Measurements from ENCODE around the gene SBF2.

GRCh38 chr11:10026514-10026913 lies 267.5 kb downstream of the SBF2 start:
- no peak for TF ChIP-seq CTCF (IDR thresholded peaks at IDR 0.05; ENCODE audit: poor library complexity, severe bottlenecking)
- no peak for TF ChIP-seq TAF1 (IDR thresholded peaks at IDR 0.05; ENCODE audit: low read depth)
- no peak for TF ChIP-seq POLR2AphosphoS5 (IDR thresholded peaks at IDR 0.05)
- TF ChIP-seq SMC3 (conservative IDR thresholded peaks at IDR 0.05; ENCODE audit: poor library complexity): no peak
- TF ChIP-seq EP300 (conservative IDR thresholded peaks at IDR 0.05; ENCODE audit: poor library complexity, severe bottlenecking): no peak
- no peak for TF ChIP-seq REST (IDR thresholded peaks at IDR 0.05; ENCODE audit: borderline replicate concordance)
- no peak for TF ChIP-seq EZH2 (IDR thresholded peaks at IDR 0.05; ENCODE audit: borderline replicate concordance, insufficient read depth, low read length, poor library complexity, severe bottlenecking)
- TF ChIP-seq RAD21 (conservative IDR thresholded peaks at IDR 0.05): no peak
- TF ChIP-seq MXI1 (conservative IDR thresholded peaks at IDR 0.05; ENCODE audit: poor library complexity, severe bottlenecking): no peak
